CD4-positive, alpha-beta T cell treated with Interleukin-4 for 1 hour (primary cell): ENCODE measurements around the gene TJP1.
"Not testable (repeated sequence)": the region's sequence is repeated elsewhere in the genome, so short reads cannot be mapped to it uniquely, and the experiment has no call there.

ENCODE experiments used
- DNase-seq, 2 donors: peaks; one replicate each; pipeline ENCODE4 v3.0.0-alpha.2; 2020 to 2022

Gene TJP1

DNA sequence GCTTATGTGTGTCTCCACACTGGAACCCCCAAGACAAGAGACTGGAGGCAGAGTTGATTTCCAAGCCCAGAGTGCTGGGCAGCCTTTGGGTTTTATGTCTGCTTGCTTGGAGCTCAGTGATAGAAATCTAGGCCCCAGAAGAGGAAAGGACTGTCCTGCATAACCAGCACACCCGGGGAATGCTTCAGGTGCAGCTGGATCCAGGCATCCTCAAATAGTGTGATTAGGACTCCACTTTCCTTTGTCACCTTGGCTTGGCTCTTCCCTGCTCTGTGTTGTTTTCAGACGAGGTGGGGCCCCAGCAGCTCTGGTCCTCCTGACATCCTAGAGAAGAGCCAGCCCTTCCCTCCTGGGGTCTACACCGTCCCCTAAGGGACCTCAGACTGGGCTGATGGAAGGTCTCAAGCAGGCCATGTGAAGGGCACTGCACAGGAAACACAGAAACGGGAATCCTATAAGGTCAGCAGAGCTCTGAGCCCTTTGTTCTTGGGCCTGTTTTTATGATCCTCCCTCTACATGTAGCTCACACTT is 143.7 kb downstream of the TJP1 start:
- DNase-seq: no peak

DNA sequence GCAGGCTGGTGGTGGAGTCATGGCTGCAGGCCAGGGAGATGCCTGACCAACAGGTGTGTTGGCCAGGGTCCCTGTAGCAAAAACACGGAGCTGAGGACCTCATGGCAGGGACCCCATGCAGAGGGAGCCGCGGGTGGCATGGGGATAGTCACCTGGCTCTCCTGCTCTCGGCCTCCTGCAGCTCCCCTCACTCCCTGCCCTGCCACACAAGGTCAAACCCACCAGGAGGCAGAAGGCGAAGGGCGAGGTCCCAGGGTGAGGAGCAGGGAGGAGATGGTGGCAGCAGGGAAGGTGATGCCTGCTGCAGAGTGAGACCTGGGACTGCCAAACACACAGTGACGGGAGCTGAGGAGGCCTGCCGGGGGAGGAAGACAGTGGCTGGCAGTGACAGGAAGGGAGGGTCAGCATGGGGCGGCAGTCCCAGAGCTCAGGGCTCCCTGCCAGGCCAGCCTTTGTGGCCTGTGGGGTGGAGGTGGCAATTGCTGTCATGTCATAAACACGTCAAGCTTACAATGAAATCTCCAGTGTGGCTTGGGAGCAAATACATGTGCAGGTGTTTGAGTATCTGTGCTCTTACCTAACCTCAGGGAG is 144.3 kb downstream of the TJP1 start:
- DNase-seq: no peak

DNA sequence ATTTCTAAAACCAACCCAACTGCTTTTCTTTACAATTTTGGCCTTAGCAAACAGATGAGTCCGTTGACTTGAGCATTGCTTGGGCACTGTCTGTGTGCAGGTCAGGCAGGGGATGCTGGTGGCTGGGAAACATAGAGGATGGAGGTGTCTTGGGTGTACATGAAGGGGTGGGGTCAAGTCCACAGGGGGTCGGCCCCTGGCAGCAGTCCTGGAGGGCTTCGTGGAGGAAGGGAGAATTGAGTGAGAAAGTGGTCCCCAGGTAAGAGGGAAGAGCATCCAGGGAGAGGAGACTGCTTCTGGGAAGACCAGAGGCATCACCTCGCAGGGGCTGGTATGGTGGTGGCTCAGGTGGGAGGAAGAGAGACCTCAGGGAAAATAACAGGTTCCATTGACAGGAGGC is 144.8 kb downstream of the TJP1 start:
- no peak for DNase-seq

DNA sequence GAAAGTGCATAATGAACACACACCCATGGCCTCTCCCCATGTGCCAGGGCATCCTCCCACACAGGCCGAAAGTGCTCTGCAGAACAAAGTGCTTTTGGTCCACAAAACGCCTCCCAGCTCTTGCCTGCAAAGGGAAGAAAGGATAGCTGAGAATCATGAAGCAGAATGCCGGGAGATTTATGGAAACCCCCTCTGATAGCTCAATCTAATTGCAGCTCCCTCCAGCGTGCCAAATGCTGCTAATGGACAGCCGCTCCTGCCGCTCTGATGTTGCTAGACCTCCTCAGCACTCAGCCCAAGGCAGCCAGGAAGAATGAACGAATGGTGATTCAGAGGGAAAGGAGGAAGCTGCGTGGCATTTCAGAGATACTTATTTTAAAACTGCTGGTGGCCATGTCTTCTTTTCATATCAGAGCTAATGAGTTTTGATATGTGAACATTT is 145.3 kb downstream of the TJP1 start:
- DNase-seq: no peak

DNA sequence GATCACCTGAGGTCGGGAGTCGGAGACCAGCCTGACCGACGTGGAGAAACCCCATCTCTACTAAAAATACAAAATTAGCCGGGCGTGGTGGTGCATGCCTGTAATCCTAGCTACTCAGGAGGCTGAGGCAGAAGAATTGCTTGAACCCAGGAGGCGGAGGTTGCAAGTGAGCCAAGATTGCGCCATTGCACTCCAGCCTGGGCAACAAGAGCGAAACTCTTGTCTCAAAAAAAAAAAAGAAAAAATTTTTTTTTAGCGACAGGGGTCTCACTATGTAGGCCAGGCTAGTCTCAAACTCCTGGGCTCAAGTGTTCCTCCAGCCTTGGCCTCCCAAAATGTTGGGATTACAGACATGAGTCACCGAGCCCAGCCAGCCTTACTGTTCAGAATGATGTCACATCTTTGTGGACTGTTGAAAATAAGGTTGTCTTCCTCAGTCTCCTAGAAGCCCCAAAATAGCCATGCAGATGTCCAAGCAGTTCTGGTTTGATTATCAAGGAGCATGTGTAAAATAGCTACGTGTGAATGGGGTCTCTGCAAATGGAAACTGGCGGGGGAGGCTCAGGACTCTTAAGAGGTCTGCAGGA is 145.8 kb downstream of the TJP1 start:
- not testable (repeated sequence) for DNase-seq

DNA sequence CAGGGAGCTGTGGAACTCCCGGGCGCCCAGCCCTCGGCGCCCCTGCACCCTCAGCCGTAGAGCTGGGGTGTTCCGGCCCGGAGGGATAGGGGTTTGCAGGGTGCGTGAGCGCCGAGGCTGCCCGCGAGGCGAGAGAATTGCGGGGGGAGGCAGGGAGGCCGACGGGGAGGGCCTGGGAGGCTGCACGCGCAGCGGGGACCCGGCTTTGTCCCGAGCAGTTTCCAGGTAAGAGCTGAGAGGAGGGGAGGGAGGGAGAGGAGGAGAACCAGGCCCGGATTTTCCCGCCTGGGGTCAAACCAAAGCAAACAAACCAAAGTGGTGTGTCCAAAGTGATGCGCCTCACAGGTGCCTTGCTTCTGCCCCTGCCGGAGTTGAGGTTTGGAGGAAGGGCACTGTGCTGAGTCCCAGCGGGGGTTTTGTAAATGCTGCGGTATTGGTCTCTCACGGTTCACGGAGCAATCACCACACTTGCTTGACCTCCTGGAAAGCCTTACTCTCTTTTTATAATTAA is 146.4 kb downstream of the TJP1 start:
- DNase-seq: no peak

DNA sequence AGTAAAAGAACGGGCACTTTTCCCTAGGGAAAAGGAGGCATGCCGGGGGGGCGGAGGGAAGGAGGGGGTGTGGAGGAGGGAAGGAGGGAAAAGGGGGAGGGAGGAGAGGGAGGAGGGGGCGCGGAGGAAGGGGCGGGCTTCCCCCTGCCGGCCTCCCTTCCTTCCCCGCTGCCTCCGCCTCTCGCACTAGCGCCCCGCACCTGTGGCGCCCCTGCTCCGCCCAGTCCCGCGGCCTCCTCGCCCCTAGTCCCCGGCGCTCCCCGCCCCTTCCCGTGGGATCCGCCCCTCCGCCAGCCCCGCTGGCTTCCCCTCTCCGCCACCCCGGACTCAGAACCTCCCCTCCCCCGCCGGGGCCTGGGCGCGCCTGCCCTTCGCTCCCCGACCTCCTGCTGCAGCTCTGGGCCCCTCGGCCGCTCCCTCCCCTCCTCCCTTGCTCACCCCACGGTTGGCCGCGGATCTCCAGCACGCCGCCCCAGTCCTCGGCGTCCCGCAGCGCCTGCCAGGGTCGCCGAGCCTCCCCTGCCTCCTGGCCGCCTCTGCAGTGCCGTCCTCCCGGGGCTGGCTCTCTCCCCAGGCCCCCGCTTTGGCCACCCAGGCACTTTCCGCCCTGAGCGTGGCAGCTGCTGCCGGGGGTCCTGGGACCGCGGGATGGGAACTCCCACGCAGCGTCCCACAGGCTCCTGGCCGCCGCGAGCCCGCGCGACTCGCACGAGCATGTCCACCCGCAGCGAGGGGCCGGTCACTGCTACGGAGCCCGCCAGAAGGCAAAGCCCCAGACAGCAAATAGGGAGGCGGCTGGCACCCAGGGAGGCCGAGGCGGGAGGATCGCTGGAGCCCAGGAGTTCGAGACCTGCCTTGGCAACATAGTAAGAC is 147.4 kb downstream of the TJP1 start:
- no peak for DNase-seq

DNA sequence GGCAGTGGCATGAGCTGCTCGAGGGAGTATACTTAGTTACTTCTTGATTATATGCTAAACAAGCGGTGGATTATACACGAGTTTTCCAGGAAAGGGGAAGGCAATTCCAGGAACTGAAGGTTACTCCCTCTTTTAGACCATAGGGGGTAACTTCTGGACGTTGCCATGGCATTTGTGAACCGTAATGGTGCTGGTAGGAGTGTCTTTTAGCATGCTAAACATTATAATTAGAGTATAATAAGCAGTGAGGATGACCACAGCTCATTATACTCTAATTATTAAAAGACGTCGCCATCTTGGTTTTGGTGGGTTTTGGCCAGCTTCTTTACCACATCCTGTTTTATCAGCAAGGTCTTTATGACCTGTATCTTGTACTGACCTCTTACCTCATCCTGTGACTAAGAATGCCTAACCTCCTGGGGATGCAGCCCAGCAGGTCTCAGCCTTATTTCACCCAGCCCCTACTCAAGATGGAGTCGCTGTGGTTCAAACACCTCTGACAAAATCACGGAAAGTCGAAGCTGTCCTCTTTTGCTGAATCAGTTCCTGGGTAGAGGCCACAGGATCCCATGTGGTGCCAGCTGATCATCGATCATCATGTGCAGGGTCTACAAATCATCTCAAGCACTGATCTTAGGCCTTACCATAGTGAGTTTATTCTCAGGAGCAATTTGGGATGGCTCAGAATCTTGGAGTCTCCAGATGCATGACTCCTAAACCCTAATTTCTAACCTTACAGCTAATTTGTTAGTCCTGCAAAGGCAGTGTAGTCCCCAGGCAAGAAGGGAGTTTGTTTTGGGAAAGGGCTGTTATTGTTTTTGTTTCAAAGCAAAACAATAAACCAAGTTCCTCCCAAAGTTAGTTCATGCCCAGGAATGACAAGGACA is 149.1 kb downstream of the TJP1 start:
- no peak for DNase-seq

GRCh38 chr15:29672446-29672845 is 149.8 kb downstream of the TJP1 start:
- DNase-seq: no peak

DNA sequence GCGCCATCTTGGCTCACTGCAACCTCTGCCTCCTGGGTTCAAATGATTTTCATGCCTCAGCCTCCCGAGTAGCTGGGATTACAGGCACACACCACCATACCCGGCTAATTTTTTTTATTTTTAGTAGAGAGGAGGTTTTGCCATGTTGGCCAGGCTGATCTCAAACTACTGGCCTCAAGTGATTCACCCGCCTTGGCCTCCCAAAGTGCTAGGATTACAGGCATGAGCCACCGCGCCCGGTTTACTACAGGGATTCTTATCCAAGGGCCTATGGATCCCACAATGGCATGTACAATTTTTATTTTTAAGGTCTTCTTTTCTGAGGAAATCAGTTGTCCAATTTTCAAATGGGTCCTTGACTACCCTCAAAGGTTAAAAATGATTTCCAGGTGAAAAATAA is 150.2 kb downstream of the TJP1 start:
- DNase-seq: not testable (repeated sequence)

GRCh38 chr15:29670998-29671981 is 151.0 kb downstream of the TJP1 start:
- no peak for DNase-seq

DNA sequence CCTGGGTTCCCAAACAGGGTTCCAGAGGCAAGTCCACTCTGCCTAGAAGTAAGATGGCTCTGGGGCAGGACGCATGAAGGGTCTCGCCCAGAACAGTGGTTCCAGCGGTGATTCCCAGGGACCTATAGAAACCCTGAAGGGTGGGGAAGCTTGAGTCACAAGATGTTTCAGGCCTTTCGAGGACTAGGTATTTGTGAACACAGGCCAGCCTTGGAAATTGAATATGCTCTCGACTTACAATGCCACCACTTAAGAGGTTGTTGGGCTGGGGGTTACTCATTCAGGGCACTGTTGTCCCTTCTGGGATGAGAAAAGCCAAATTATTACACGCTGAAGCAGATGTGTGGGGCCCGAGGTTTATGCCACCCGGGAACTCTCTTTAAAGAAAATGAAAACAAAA is 152.0 kb downstream of the TJP1 start:
- no peak for DNase-seq

- no peak for DNase-seq
These were observed 152.4 kb downstream of the TJP1 start for GRCh38 chr15:29669823-29670222.

- DNase-seq: no peak
These were observed 154.1 kb downstream of the TJP1 start for GRCh38 chr15:29668120-29668602.

- no peak for DNase-seq
These were observed 156.0 kb downstream of the TJP1 start for GRCh38 chr15:29666241-29666640.

GRCh38 chr15:29665444-29666003 is 156.7 kb downstream of the TJP1 start:
- DNase-seq: no peak

GRCh38 chr15:29664406-29664805 is 157.9 kb downstream of the TJP1 start:
- DNase-seq: no peak

DNA sequence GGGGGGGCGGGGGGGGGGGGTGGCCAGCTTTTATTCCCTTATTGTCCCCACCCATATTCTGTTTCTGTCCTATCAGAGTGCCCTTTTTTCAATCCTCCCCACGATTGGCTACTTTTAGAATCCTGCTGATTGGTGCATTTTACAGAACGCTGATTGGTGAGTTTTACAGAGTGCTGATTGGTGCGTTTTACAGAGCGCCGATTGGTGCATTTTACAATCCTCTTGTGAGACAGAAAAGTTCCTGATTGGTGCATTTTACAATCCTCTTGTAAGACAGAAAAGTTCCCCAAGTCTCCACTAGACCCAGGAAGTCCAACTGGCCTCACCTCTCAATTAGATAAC is 164.8 kb downstream of the TJP1 start:
- DNase-seq: not testable (repeated sequence)

- no peak for DNase-seq
These were observed 165.4 kb downstream of the TJP1 start for GRCh38 chr15:29656636-29657475.

GRCh38 chr15:29652595-29652994 is 169.7 kb downstream of the TJP1 start:
- no peak for DNase-seq
